Testis (tissue), 2 donors: ENCODE measurements around the gene UBE2G1.

ENCODE experiments used
- POLR2A ChIP-seq: fragments of 450-650 bp; IDR thresholded peaks from one replicate; pipeline ENCODE4 v1.6.1; 2017; ENCODE audit warnings: antibody characterized with exemption, mild to moderate bottlenecking, moderate library complexity
- TF ChIP-seq, protein P1 (sequence below), 3 experiments: fragments of 450-650 bp in 2 of 3; fragments of 200-600 bp in 1 of 3; sonication (generic) in 1 of 3; IDR thresholded peaks; one replicate each; pipeline ENCODE4 v1.5.1; 2016 to 2019; ENCODE audit warnings: antibody characterized with exemption in 3 of 3, mild to moderate bottlenecking in 2 of 3, moderate library complexity in 1 of 3

DNA sequence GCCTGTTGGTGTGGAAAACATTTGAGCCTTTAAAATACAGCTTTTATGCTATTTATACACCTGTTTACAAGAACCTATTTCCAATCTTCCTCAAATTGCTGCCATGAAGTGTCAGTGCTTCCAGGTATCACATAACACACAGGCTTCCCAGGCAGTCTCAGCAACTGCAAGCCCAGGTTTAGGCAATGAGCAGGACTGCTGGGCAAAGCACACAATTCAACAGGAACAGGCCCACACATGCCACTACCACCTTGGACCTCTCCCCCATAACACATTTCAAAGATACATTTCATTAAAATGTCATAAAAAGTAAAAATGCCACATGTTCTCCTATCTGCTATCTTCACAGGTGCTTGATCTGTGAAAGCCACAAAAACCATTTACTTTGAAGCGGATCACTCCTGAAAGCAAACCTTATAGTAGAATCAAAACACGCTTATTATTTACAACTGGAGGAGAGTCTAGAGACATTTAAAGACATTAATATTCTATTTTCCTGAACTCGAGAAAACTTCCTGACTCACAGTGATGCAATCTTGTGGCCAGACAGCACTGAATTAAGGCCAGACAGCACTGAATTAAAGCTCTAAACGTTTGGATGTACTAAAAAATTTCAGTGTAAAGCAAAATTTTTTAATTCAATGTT lies 134.2 kb downstream of the UBE2G1 start:
- TF ChIP-seq, protein P1, sequence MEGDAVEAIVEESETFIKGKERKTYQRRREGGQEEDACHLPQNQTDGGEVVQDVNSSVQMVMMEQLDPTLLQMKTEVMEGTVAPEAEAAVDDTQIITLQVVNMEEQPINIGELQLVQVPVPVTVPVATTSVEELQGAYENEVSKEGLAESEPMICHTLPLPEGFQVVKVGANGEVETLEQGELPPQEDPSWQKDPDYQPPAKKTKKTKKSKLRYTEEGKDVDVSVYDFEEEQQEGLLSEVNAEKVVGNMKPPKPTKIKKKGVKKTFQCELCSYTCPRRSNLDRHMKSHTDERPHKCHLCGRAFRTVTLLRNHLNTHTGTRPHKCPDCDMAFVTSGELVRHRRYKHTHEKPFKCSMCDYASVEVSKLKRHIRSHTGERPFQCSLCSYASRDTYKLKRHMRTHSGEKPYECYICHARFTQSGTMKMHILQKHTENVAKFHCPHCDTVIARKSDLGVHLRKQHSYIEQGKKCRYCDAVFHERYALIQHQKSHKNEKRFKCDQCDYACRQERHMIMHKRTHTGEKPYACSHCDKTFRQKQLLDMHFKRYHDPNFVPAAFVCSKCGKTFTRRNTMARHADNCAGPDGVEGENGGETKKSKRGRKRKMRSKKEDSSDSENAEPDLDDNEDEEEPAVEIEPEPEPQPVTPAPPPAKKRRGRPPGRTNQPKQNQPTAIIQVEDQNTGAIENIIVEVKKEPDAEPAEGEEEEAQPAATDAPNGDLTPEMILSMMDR (IDR thresholded peaks at IDR 0.05), result no peak
- no peak for TF ChIP-seq POLR2A
